Bronchial epithelial cell (primary cell): ENCODE results near the gene ZNF154. TPM values are rescaled to one million over a fixed set of nuclear protein-coding genes. Genes with fewer than 3 reads are reported as not detected.

Experiments used
- DNase-seq: peaks from one replicate; pipeline ENCODE4 v3.0.0-alpha.2; 2010; ENCODE audit warnings: low read depth
- FAIRE-seq: peaks from 2 replicates; lab custom pipeline; 2011; peaks lifted over from hg19 to GRCh38; lab: Jason Lieb, UNC
- H3K27me3 ChIP-seq: 2 replicates; pipeline ENCODE4 v1.5.1; 2011; ENCODE audit warnings: low read length; ENCODE audit not compliant: control insufficient read depth, insufficient read depth
- H3K36me3 ChIP-seq: 2 replicates; pipeline ENCODE4 v1.5.1; 2011; ENCODE audit warnings: low read length; ENCODE audit not compliant: control insufficient read depth, insufficient read depth
- H3K4me3 ChIP-seq: 2 replicates; pipeline ENCODE4 v1.5.1; 2011; ENCODE audit warnings: mild to moderate bottlenecking, low read depth, low read length, control low read depth
- CTCF ChIP-seq: IDR thresholded peaks from 2 replicates; pipeline ENCODE4 v1.5.1; 2011; ENCODE audit warnings: mild to moderate bottlenecking, moderate library complexity, low read length, control low read depth, inconsistent platforms; ENCODE audit not compliant: insufficient read depth, severe bottlenecking
- total RNA-seq: library from RNA; depleted of rRNA; stranded (reverse); fragments of >200 nt; gene quantifications from 2 replicates; pipeline ENCODE4 v1.2.1, GENCODE V29; 2014

Gene ZNF154
- total RNA-seq, 1 donor from 2014 or later: 0.53 TPM

GRCh38 chr19:57664269-57665127 lies 44.5 kb downstream of the ZNF154 start:
- no peaks in the 10 kb centered on the region for H3K27me3 ChIP-seq
- peak overlapping the region; percentile 44 for H3K4me3 ChIP-seq
- FAIRE-seq: no peak
- no peak for TF ChIP-seq CTCF
- no peaks in the 10 kb centered on the region for H3K36me3 ChIP-seq
- DNase-seq: no peak

- no peaks in the 10 kb centered on the region for H3K27me3 ChIP-seq
- no peak overlapping the region for H3K4me3 ChIP-seq
- FAIRE-seq: no peak
- H3K36me3 ChIP-seq: no peaks in the 10 kb centered on the region
- peak; percentile 46 for DNase-seq
- TF ChIP-seq CTCF: no peak
These were observed 52.7 kb downstream of the ZNF154 start for GRCh38 chr19:57656346-57656745.

GRCh38 chr19:57655443-57655842 lies 53.6 kb downstream of the ZNF154 start:
- FAIRE-seq: no peak
- Histone ChIP-seq H3K36me3 (no peaks in the 10 kb centered on the region), H3K27me3 (no peaks in the 10 kb centered on the region), H3K4me3 (no peak overlapping the region)
- TF ChIP-seq CTCF: no peak
- peak; percentile 38 for DNase-seq

GRCh38 chr19:57653689-57654088 lies 55.3 kb downstream of the ZNF154 start:
- FAIRE-seq (no peak), DNase-seq (no peak)
- Histone ChIP-seq H3K4me3 (no peak overlapping the region), H3K27me3 (no peaks in the 10 kb centered on the region), H3K36me3 (no peaks in the 10 kb centered on the region)
- TF ChIP-seq CTCF: no peak

GRCh38 chr19:57651654-57651996 lies 57.4 kb downstream of the ZNF154 start:
- no peak overlapping the region for H3K4me3 ChIP-seq
- TF ChIP-seq CTCF: peak; percentile 23
- FAIRE-seq (no peak), DNase-seq (no peak)
- no peaks in the 10 kb centered on the region for H3K27me3 ChIP-seq
- H3K36me3 ChIP-seq: no peaks in the 10 kb centered on the region
